ENCODE results near the gene RBM33.
"Not testable (repeated sequence)": the region's sequence is repeated elsewhere in the genome, so short reads cannot be mapped to it uniquely, and the experiment has no call there.

RBM33 gene, protein sequence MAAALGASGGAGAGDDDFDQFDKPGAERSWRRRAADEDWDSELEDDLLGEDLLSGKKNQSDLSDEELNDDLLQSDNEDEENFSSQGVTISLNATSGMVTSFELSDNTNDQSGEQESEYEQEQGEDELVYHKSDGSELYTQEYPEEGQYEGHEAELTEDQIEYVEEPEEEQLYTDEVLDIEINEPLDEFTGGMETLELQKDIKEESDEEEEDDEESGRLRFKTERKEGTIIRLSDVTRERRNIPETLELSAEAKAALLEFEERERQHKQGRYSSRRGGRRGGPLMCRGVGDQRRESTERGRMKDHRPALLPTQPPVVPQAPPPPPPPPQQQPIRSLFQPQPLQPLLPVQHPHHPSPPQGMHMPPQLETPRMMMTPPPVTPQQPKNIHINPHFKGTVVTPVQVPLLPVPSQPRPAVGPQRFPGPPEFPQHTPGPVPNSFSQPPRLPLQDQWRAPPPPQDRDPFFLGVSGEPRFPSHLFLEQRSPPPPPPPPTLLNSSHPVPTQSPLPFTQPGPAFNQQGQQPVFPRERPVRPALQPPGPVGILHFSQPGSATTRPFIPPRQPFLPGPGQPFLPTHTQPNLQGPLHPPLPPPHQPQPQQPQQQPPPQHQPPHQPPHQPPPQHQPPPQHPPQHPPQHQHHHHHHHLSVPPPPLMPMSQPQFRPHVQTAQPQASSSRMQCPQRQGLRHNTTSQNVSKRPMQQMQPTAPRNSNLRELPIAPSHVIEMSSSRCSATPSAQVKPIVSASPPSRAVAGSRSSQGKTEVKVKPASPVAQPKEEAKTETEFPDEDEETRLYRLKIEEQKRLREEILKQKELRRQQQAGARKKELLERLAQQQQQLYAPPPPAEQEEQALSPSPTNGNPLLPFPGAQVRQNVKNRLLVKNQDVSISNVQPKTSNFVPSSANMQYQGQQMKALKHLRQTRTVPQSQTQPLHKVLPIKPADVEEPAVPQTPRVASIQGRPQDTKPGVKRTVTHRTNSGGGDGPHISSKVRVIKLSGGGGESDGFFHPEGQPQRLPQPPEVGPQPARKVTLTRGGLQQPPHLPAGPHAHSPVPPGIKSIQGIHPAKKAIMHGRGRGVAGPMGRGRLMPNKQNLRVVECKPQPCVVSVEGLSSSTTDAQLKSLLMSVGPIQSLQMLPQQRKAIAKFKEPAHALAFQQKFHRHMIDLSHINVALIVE

DNA sequence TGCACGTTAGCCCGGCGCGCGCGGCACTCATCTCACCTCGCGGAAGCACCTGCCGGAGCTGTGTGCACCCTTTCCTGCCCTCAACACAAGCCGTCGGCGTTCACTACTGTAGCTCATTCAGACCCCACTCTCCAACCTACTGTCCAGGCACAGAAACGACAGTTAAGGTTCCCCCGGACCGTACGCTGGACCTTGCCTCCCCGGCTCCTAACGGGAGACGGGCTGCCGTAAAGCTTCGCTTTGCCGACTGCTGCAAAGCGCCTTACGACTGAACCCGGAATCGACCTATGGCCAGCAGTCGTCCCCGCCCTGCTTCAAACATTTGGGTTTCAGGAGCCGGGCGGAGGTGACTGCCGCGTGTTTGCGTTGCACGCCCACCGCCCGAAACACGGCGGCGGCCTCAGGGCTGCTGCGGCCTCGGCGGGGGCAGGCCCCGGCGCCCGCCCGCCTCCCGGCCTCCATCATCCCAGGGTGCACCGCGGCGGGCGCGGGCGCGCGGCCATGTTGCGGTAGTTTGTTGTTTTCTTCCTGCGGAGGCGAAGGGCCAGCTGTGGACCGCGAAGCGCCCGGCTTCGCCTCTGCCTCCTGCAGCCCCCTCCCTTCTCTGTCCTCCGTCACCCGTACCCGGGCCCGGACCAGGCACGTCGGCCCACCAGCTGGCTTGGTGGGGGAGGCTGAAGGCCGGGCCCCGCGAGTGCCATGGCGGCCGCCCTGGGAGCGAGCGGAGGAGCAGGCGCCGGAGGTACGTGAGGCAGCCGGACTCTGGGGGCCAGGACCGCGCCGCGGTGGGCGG is at the start of gene RBM33:
TSS of gene RBM33 (plus strand) at position 484 of the 793 bp plus-strand sequence. CDS start at position 700, 216 bp downstream.
- peak; percentile 86 for DNase-seq

DNA sequence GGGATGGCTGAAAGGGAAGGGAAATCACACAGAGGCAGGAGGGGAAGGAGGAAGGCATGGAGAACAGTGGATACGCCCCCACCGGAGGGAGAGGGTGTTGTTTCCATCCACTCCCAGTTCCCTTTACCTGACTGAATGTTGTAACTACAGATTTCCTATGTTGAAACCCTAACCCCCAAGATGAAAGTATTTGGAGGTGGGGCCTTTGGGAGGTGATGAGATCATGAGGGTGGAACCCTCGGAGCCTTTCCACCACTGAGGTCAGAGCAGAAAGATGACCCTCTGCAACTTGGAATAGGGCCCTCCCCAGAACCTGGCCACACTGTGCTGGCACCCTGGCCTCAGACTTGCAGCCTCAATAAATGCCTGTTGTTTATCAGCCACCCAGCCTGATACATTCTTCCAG is 49.5 kb upstream of the RBM33 start:
- DNase-seq: no peak

- no peak for DNase-seq
Observed at GRCh38 chr7:155597753-155598140, 46.7 kb upstream of the RBM33 start.

DNA sequence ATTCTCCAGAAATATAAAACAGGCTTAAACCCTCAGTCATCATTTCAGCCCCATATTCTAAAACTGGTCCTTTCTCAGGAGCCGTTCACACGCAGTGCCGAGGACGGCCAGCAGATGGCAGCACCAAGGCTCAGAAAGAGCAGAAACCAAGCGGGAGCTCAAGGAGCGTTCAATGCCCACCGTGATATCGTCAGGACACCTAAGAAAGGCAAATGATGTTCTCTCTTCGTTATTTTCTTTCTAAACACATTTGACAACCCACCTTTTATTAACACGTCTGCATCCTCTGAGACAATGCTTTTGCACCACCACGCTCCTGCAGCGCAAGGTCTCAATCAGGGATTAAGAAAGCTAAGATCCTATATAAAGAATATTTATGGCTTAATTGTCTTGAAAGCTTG is 45.7 kb upstream of the RBM33 start:
- DNase-seq: peak; percentile 89

DNA sequence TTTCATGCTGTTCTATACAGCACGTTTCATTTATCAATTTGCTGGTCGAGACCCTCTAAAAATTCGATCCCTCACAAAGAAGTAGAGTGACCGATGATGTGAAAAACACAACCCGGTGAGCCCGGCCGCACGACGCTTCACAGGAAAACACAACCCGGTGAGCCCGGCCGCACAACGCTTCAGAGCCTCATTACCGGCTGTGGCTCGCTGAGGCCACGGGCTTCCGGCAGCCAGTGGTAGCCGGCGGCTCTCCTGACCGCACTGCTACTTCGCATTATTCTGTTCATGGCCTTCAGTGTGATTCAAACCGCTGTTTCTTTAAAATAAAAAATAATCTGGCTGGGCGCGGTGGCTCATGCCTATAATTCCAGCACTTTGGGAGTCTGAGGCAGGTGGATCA is 42.3 kb upstream of the RBM33 start:
- DNase-seq: no peak

DNA sequence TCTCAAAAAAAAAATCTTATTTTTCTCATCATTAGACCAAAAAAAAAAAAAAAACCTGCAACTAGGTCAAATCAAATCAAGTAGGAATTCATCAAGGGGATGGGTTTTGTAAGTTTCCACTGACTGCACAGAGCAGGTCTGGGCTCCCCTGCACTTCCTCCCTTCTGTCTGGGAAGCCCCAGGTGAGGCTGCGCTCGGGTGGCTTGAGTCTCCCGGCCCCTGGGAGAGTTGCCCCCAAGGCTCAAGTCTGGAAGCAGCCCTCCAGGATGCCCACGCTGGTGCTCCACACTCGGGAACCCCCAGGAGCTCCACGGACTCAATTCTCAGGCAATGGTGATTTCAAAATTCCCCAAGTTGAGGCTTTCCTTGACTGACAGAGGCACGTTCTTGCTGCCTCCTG is 41.7 kb upstream of the RBM33 start:
- no peak for DNase-seq

DNA sequence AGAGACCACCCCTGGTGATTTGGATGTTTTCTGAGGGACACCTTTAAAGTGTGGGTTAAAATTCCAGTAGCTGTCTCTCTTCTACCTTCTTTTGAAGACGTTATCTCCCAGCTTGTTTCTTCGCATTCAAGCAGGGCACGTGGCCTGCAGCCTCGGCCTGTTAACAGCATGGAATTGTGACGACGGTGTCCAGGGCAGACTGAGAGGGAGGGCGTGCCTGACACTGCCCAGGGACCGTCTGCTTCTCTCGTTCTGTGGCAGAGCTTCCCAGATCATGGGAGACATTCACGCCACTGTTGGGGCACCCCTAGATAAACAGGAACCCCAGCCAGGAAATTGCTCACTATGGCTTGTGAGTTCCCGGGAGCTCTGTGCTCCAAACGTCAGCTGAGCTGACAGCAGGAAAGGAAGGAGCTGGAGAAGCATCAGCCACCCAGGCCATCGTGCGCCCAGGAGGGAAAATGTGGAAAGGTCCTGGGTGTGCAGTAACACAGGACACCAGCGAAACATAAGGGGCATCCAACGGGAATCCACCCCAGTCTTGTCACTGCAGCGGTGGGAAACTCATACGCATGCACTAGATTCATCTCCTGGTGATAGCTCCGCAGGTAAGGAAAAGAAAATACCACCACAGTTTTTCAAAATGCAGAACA is 41.1 kb upstream of the RBM33 start:
- no peak for DNase-seq

- no peak for DNase-seq
Observed at GRCh38 chr7:155603858-155604503, 40.5 kb upstream of the RBM33 start.

DNA sequence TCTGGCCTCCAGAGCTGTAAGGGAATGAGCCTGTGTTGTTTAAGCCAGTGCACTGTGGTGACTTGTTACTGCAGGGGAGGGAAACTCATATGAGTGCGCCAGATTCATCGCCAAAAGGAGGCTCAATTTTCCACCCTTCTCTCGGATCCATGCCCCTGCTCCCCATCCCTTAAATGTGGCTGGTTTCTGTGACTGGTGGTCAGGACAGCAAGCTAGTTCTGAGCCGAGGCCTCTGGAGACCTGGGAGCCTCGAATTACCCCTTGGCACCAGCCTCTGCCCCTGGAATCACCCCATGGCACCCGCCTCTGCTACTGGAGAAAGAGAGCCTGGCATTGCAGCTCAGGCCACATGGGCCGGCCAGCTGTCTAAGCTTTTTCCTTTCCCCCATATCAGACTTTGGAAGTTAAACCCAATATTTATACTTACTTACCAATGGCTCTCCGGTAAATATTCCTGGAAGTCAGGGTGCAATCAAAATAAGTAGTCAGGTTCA is 39.9 kb upstream of the RBM33 start:
- DNase-seq: no peak

DNA sequence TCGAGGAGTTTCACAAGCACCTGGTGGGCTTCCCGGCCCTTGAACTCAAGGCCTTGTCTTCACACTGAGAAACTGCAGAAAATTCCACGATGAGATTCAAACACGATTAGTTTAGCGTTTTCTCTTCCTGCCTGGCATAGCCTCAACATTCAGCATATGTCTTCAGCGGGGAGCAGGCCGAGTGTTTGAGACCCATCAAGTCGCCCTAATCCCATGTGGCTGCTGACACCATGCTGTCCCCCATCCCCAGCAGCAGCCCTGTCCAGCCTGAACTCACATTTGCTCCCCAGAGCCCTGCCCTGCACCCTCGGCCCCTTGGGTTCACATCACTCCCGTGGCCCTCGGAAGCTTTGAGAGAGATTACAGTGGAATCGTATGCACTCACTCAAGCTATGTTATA is 35.3 kb upstream of the RBM33 start:
- DNase-seq: no peak

GRCh38 chr7:155610633-155611193 is 33.7 kb upstream of the RBM33 start:
- no peak for DNase-seq

- DNase-seq: no peak
Observed at GRCh38 chr7:155611808-155612447, 32.5 kb upstream of the RBM33 start.

GRCh38 chr7:155612658-155613057 is 31.8 kb upstream of the RBM33 start:
- DNase-seq: no peak

- not testable (repeated sequence) for DNase-seq
Observed at GRCh38 chr7:155615085-155615484, 29.4 kb upstream of the RBM33 start.

DNA sequence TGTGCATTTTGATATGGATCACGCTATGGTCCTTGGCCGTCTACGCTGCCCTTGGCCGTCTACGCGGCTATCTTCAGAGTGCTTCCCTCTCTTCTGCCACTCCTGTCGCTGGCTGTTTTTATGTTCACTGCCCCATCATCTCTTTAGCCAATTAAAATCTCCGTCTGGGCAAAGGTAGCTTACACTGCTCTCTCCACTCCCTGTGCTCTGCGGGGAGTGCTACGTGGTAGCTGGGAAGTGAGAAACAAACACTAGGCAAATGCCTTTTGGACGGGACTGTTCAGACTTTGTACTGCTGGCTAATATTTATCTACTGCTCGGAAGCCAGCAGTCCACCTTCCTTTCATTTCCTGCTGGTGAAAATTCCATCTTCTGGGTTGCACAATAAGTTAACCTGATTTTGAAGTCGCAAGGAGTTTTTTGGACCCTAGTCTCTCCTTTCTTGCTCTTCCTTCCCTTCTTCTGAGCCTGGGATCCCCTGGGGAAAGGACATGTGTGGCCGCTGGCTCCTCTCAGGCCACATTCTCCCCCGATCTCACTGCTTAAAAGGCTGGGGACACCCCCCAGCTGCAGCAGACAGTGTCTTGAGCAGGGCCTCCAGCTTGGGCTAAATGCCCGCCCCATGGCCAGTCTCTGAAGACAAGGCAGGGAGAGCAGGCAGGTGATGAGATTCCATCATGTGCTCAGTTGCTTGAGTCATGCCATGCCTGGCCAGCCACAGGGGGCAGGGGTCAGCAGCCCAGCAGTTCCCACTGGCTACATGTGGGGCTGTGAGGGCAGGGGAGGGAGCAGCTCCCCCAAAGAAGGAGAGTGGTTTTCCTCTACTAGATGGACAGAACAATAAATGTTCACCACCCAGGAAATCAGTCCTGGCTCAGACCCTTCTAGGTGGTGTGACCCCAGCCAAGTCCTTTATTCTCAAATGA is 25.5 kb upstream of the RBM33 start:
- DNase-seq: no peak

- DNase-seq: no peak
Observed at GRCh38 chr7:155619634-155620271, 24.7 kb upstream of the RBM33 start.

DNA sequence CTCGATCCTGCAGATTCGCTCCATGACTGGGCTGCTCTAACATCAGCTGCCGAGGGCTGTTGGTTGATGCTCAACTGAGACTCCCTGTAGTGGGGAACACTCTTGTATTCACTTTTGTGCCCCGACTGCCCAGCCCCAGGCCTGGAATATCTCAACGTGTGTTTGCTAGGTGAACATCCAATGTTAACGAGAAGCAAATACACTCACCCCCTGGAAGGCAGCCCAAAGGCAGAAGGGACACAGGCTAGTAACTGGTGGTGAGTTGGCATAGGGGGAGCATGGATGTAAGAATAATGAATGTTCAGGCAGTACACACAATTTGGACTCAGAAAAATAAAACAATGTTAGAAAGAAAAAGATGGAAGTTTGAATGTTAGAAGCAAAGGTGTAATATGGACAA is 24.0 kb upstream of the RBM33 start:
- DNase-seq: no peak

- DNase-seq: no peak
Observed at GRCh38 chr7:155621418-155621980, 23.0 kb upstream of the RBM33 start.

Measured in activated CD4-positive, CD25-positive, alpha-beta regulatory T cell treated with anti-CD3 and anti-CD28 coated beads, Interleukin-2, amount 50 U/mL, for 72 hours (primary cell).